IMR-90 (cell line): ENCODE measurements around the gene PCNP. TPM values are rescaled to one million over a fixed set of nuclear protein-coding genes. Genes with fewer than 3 reads are reported as not detected.

Source experiments
- ATAC-seq: fragments of 200-7000 bp; cut with Tn5 transposase; 2 replicates; pipeline ENCODE4 v1.9.1; 2020; ENCODE audit warnings: low read depth, mild to moderate bottlenecking, moderate library complexity
- BruUV-seq: library from RNA; stranded (reverse); fragments of 400-500 nt; replicated peaks from 2 replicates; lab custom pipeline; 2021; lab: Mats Ljungman, UMichigan
- CTCF ChIA-PET: fragments of 300-600 bp; formaldehyde crosslinking; extraction: SDS; loops from one replicate; lab custom pipeline; 2021; ENCODE audit warnings: antibody characterized with exemption; lab: Yijun Ruan, JAX
- POLR2A ChIA-PET: fragments of 300-600 bp; sonication (Branson Sonifier 250); formaldehyde crosslinking; loops from one replicate; lab custom pipeline; 2022; ENCODE audit warnings: antibody characterized with exemption; ENCODE audit not compliant: unreplicated experiment; lab: Charles Lee
- DNase-seq: peaks from one replicate; pipeline ENCODE4 v3.0.0; 2013
- H2AFZ ChIP-seq: replicated peaks from 2 replicates; pipeline ENCODE3; 2013; ENCODE audit warnings: low read length, mild to moderate bottlenecking; ENCODE audit not compliant: poor library complexity
- H2AK5ac ChIP-seq: 2 replicates; pipeline ENCODE4 v1.6.1; 2013; ENCODE audit warnings: low read depth, low read length, inconsistent platforms
- H2AK9ac ChIP-seq: replicated peaks from 2 replicates; pipeline ENCODE3; 2013; ENCODE audit warnings: mild to moderate bottlenecking, low read depth, low read length, moderate library complexity; ENCODE audit not compliant: poor library complexity
- H2BK120ac ChIP-seq: 2 replicates; pipeline ENCODE4 v1.6.1; 2013; ENCODE audit warnings: low read depth, low read length, inconsistent platforms
- H2BK15ac ChIP-seq: 3 replicates; pipeline ENCODE4 v1.6.1; 2013; ENCODE audit warnings: low read depth, low read length, inconsistent platforms
- H2BK20ac ChIP-seq: 2 replicates; pipeline ENCODE4 v1.6.1; 2013; ENCODE audit warnings: low read depth, mild to moderate bottlenecking, inconsistent platforms, low read length, moderate library complexity
- H2BK5ac ChIP-seq: 2 replicates; pipeline ENCODE4 v1.6.1; 2013; ENCODE audit warnings: mild to moderate bottlenecking, low read depth, low read length, inconsistent platforms; ENCODE audit not compliant: poor library complexity, severe bottlenecking
- H3K14ac ChIP-seq: replicated peaks from 2 replicates; pipeline ENCODE4 v1.6.1; 2013; ENCODE audit warnings: low read depth, low read length, inconsistent platforms
- H3K18ac ChIP-seq: 2 replicates; pipeline ENCODE4 v1.6.1; 2013; ENCODE audit warnings: low read depth, low read length, control low read depth
- H3K23ac ChIP-seq: 2 replicates; pipeline ENCODE4 v1.6.1; 2013; ENCODE audit warnings: low read depth, low read length, inconsistent platforms
- H3K27ac ChIP-seq: 2 replicates; pipeline ENCODE4 v1.5.1; 2013; ENCODE audit warnings: mild to moderate bottlenecking, control low read depth, low read length; ENCODE audit not compliant: insufficient read depth
- H3K27me3 ChIP-seq: 2 replicates; pipeline ENCODE4 v1.6.1; 2013; ENCODE audit warnings: low read length; ENCODE audit not compliant: control insufficient read depth, insufficient read depth
- H3K36me3 ChIP-seq: 2 replicates; pipeline ENCODE4 v1.6.1; 2013; ENCODE audit warnings: low read length, mixed read lengths; ENCODE audit not compliant: control insufficient read depth, insufficient read depth
- H3K4ac ChIP-seq: 2 replicates; pipeline ENCODE4 v1.6.1; 2013; ENCODE audit warnings: low read depth, low read length, inconsistent platforms
- H3K4me1 ChIP-seq: 2 replicates; pipeline ENCODE4 v1.6.1; 2013; ENCODE audit warnings: low read length, mixed read lengths; ENCODE audit not compliant: control insufficient read depth, insufficient read depth
- H3K4me2 ChIP-seq: 2 replicates; pipeline ENCODE4 v1.6.1; 2013; ENCODE audit warnings: low read depth, mild to moderate bottlenecking, control low read depth, low read length, moderate library complexity
- H3K4me3 ChIP-seq: 2 replicates; pipeline ENCODE4 v1.5.1; 2013; ENCODE audit warnings: low read depth, mild to moderate bottlenecking, control low read depth, low read length, moderate library complexity; ENCODE audit not compliant: insufficient read depth
- H3K56ac ChIP-seq: 2 replicates; pipeline ENCODE4 v1.6.1; 2013; ENCODE audit warnings: low read length, inconsistent platforms; ENCODE audit not compliant: insufficient read depth; ENCODE audit errors: extremely low read depth
- H3K79me1 ChIP-seq, 2 experiments: 2 replicates each; pipeline ENCODE4 v1.6.1; 2013; ENCODE audit warnings: low read length in 2 of 2, inconsistent platforms in 1 of 2, low read depth in 1 of 2
- H3K9ac ChIP-seq: 2 replicates; pipeline ENCODE4 v1.6.1; 2013; ENCODE audit warnings: low read depth, low read length, control low read depth
- H3K9me1 ChIP-seq: 2 replicates; pipeline ENCODE4 v1.6.1; 2013; ENCODE audit warnings: low read length, inconsistent platforms; ENCODE audit not compliant: insufficient read depth
- H3K9me3 ChIP-seq: 2 replicates; pipeline ENCODE4 v1.6.1; 2013; ENCODE audit warnings: low read length; ENCODE audit not compliant: control insufficient read depth, insufficient read depth
- H4K20me1 ChIP-seq: 2 replicates; pipeline ENCODE4 v1.6.1; 2013; ENCODE audit warnings: low read length, inconsistent platforms; ENCODE audit not compliant: insufficient read depth
- H4K5ac ChIP-seq: 2 replicates; pipeline ENCODE4 v1.6.1; 2013; ENCODE audit warnings: mild to moderate bottlenecking, low read depth, low read length, control low read depth
- H4K8ac ChIP-seq, 2 experiments: 2 replicates each; pipeline ENCODE4 v1.6.1; 2013; ENCODE audit warnings: low read depth in 2 of 2, low read length in 2 of 2, control low read depth in 1 of 2, inconsistent platforms in 1 of 2
- H4K91ac ChIP-seq: 2 replicates; pipeline ENCODE4 v1.6.1; 2013; ENCODE audit warnings: low read depth, low read length, inconsistent platforms; ENCODE audit not compliant: insufficient read depth
- BHLHE40 ChIP-seq: fragments of 150-350 bp; IDR thresholded peaks from 2 replicates; pipeline ENCODE4 v1.6.1; 2016; ENCODE audit warnings: mild to moderate bottlenecking, low read depth, low read length
- MXI1 ChIP-seq: IDR thresholded peaks from 2 replicates; pipeline ENCODE4 v1.6.1; 2012; ENCODE audit warnings: low read depth, mild to moderate bottlenecking, low read length, moderate library complexity, borderline replicate concordance
- NFE2L2 ChIP-seq: fragments of 150-350 bp; IDR thresholded peaks from 2 replicates; pipeline ENCODE4 v1.6.1; 2016; ENCODE audit warnings: low read depth, mild to moderate bottlenecking, low read length
- POLR2A ChIP-seq: IDR thresholded peaks from 2 replicates; pipeline ENCODE4 v1.6.1; 2012; ENCODE audit warnings: mild to moderate bottlenecking, low read depth, low read length
- RFX5 ChIP-seq: IDR thresholded peaks from 2 replicates; pipeline ENCODE4 v1.8.0; 2012; ENCODE audit warnings: low read depth, mild to moderate bottlenecking, low read length, moderate library complexity
- USF2 ChIP-seq: fragments of 150-350 bp; IDR thresholded peaks from 2 replicates; pipeline ENCODE4 v1.6.1; 2017; ENCODE audit warnings: mild to moderate bottlenecking, antibody characterized with exemption, low read length, low read depth
- WGBS, 2 experiments: methylation state at CpG; one replicate each; pipeline versions ENCODE4 v1.1.5 to v1.1.7; 2013; ENCODE audit warnings: missing lambda C conversion rate in 2 of 2; ENCODE audit not compliant: insufficient read length in 1 of 2; ENCODE audit errors: extremely low coverage in 2 of 2; 5-methylcytosine and 5-hydroxymethylcytosine counted together
- dilution Hi-C: fragments of 300-500 bp; cut with HindIII; formaldehyde crosslinking; loops from one replicate; pipeline ENCODE4 v1.14.3; 2018; ENCODE audit warnings: low sequenced_read_pairs; ENCODE audit not compliant: unreplicated experiment
- in situ Hi-C: fragments of 300-500 bp; cut with MboI; formaldehyde crosslinking; loops from 3 replicates; pipeline ENCODE4 v1.14.3; 2019; ENCODE audit warnings: low sequenced_read_pairs, inconsistent platforms, mixed read lengths
- intact Hi-C: fragments of 100-400 bp; cut with micrococcal nuclease; formaldehyde crosslinking; loops from 2 replicates; pipeline ENCODE4 v1.10.0; 2022
- polyA plus RNA-seq, 3 experiments: library from polyadenylated mRNA; depleted of rRNA; stranded (reverse); fragments of >200 nt; gene quantifications; 2 replicates each; pipeline ENCODE4 v1.2.3, GENCODE V29; 2012; ENCODE audit warnings: low replicate concordance in 1 of 3
- total RNA-seq: library from RNA; depleted of rRNA; stranded (reverse); fragments of >200 nt; gene quantifications from 2 replicates; pipeline ENCODE4 v1.2.3, GENCODE V29; 2012
- TF ChIP-seq, protein P1 (sequence below): conservative IDR thresholded peaks from 2 replicates; pipeline ENCODE4 v1.5.1; 2012; ENCODE audit warnings: mild to moderate bottlenecking, low read depth, low read length, improper control_type of control experiment
- TF ChIP-seq, protein P2 (sequence below): fragments of 150-350 bp; IDR thresholded peaks from 2 replicates; pipeline ENCODE4 v1.6.1; 2016; ENCODE audit warnings: low read depth, mild to moderate bottlenecking, low read length, moderate library complexity, borderline replicate concordance

PCNP gene
- total and polyA plus RNA-seq, 2 of the 4 experiments (the other 2 are of a cell fraction), result 34.6 to 53.2 TPM

- Histone ChIP-seq H2BK5ac (peak overlapping the region; percentile 91), H3K4me1 (no peaks in the 10 kb centered on the region), H3K9ac (peak overlapping the region; percentile 97), H3K14ac (peak overlapping the region; percentile 96), H2BK15ac (0 out of 3 replicates have a peak overlapping the region, but pooled peaks have one; percentile 14), H3K56ac (peak overlapping the region; percentile 91), H3K4me3 (peak overlapping the region; percentile 75), H2BK120ac (peak overlapping the region; percentile 52), H3K79me1 (peaks cover 2 to 13% of the 10 kb centered on the region in 2 experiments; a peak in 3 of 4 replicates), H4K20me1 (peaks cover 22% of the 10 kb centered on the region), H4K5ac (peak overlapping the region; percentile 51), H3K4ac (peak overlapping the region; percentile 92), H4K91ac (peak overlapping the region; percentile 79), H2AFZ (peak overlapping the region; percentile 94), H4K8ac (peak overlapping the region; percentile 74 to 94), H2AK9ac (peak overlapping the region; percentile 98), H3K36me3 (peaks cover 4% of the 10 kb centered on the region), H3K9me3 (no peaks in the 10 kb centered on the region), H3K9me1 (no peaks in the 10 kb centered on the region), H3K18ac (peak overlapping the region; percentile 44), H3K27me3 (no peaks in the 10 kb centered on the region), H3K27ac (peak overlapping the region; percentile 92), H3K23ac (peak overlapping the region; percentile 96), H2BK20ac (no peak overlapping the region), H2AK5ac (peak overlapping the region; percentile 91), H3K4me2 (peak overlapping the region; percentile 81)
- peak; percentile 62 for DNase-seq
- POLR2A ChIA-PET, result interaction anchor here (0.5 to 0.6 kb wide), 2 partner anchors 17 to 18 kb away, joined by 4 to 8 read pairs; no protein-coding TSS in a partner anchor
- intact Hi-C loops, result loop anchor here (5.0 kb wide), 2 partner anchors 63 to 78 kb away; no protein-coding TSS in a partner anchor
- TF ChIP-seq POLR2A (no peak), USF2 (no peak), BHLHE40 (no peak), RFX5 (no peak), NFE2L2 (no peak), MXI1 (no peak)
- TF ChIP-seq, protein P1, sequence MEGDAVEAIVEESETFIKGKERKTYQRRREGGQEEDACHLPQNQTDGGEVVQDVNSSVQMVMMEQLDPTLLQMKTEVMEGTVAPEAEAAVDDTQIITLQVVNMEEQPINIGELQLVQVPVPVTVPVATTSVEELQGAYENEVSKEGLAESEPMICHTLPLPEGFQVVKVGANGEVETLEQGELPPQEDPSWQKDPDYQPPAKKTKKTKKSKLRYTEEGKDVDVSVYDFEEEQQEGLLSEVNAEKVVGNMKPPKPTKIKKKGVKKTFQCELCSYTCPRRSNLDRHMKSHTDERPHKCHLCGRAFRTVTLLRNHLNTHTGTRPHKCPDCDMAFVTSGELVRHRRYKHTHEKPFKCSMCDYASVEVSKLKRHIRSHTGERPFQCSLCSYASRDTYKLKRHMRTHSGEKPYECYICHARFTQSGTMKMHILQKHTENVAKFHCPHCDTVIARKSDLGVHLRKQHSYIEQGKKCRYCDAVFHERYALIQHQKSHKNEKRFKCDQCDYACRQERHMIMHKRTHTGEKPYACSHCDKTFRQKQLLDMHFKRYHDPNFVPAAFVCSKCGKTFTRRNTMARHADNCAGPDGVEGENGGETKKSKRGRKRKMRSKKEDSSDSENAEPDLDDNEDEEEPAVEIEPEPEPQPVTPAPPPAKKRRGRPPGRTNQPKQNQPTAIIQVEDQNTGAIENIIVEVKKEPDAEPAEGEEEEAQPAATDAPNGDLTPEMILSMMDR, result no peak
- TF ChIP-seq, protein P2, sequence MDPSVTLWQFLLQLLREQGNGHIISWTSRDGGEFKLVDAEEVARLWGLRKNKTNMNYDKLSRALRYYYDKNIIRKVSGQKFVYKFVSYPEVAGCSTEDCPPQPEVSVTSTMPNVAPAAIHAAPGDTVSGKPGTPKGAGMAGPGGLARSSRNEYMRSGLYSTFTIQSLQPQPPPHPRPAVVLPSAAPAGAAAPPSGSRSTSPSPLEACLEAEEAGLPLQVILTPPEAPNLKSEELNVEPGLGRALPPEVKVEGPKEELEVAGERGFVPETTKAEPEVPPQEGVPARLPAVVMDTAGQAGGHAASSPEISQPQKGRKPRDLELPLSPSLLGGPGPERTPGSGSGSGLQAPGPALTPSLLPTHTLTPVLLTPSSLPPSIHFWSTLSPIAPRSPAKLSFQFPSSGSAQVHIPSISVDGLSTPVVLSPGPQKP, result no peak
- in situ Hi-C loops, result no loop called here
- dilution Hi-C loops, result no loop called here
- CTCF ChIA-PET, result interaction anchor here (0.8 to 1.3 kb wide), 3 partner anchors 10 to 66 kb away, joined by 3 to 5 read pairs (median 3); no protein-coding TSS in a partner anchor
- WGBS, 2 experiments, result 0% methylated on average over 4 of the region's 41 CpGs; no CpG with 5 or more reads in 1 of the 2 experiments
- ATAC-seq, result peak; percentile 48
- BruUV-seq, result no TSS peak
Observed at GRCh38 chr3:101574388-101575112, 570 bp downstream of the PCNP start.
